Amygdala (tissue), 56 donors: Measurements from ENCODE around the gene OR6Y1.

ENCODE experiments used
- DNase-seq, 56 donors: peaks; one replicate each; lab custom pipeline; 2025; lab: John Stamatoyannopoulos, UW

Gene OR6Y1

GRCh38 chr1:158507511-158507910 lies 46.7 kb downstream of the OR6Y1 start:
- DNase-seq = no peak

- peak in 3 of 56 donors; percentile 7 for DNase-seq
Measured at GRCh38 chr1:158506369-158506987, 47.7 kb downstream of the OR6Y1 start.

- peak in 1 of 56 donors; percentile 1 for DNase-seq
Measured at GRCh38 chr1:158496374-158496773, 57.8 kb downstream of the OR6Y1 start.

GRCh38 chr1:158494796-158495195 lies 59.4 kb downstream of the OR6Y1 start:
- no peak for DNase-seq
